ENCODE measurements around the gene HOXC6.

- TF ChIP-seq CTCF (IDR thresholded peaks at IDR 0.05) (no peak), POLR2A (IDR thresholded peaks at IDR 0.05) (no peak)
Measured at GRCh38 chr12:54012631-54013409, 15.4 kb upstream of the HOXC6 start.

Data from esophagus squamous epithelium (tissue), 4 donors.